Measurements from ENCODE around the gene NR5A1.

DNA sequence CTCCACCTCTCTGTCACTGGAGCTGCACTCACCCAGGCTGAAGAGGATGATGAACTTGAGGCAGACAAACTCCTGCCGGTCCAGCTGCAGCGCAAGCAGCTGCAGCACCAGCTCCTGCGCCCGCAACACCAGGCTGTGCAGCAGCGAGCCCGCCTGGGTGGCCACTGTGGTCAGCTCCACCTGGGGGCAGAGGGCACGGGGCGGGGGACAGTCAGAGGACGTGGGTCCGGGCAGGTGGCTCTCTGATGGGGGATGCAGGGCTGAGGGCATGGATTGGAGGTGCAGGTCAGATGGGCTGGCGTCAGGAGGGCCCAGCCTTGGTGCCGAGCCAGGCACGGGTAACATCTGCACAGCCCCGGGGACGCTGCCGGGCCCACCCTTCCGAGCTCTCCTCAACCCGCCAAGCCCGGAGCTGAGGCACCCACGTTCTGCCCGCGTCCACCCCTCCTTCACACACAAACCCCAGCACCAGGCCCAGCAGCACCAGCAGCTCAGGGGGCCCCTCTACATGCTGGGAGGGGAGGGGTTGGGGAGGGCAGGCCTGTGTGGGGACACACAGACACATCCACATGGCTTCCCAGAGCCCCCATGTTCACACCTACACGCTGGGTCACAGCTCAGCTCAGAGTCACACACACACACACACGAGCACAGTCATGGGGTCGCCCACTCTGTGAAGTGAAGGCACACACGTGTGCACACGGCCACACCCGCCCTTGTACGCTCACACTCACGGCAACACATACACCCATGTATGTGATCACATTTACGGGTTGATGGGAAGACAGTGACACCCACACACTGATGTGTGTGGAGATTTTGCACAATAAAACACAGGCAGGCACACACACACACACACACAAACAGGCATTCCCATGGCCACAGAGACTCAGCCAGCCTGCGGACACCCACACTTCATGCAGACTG lies 15.9 kb downstream of the NR5A1 start:
- no peak for TF ChIP-seq POLR2AphosphoS5 (IDR thresholded peaks at IDR 0.05; ENCODE audit: insufficient read depth in 1 of 2, low read depth in 1 of 2)
- TF ChIP-seq, protein P1, sequence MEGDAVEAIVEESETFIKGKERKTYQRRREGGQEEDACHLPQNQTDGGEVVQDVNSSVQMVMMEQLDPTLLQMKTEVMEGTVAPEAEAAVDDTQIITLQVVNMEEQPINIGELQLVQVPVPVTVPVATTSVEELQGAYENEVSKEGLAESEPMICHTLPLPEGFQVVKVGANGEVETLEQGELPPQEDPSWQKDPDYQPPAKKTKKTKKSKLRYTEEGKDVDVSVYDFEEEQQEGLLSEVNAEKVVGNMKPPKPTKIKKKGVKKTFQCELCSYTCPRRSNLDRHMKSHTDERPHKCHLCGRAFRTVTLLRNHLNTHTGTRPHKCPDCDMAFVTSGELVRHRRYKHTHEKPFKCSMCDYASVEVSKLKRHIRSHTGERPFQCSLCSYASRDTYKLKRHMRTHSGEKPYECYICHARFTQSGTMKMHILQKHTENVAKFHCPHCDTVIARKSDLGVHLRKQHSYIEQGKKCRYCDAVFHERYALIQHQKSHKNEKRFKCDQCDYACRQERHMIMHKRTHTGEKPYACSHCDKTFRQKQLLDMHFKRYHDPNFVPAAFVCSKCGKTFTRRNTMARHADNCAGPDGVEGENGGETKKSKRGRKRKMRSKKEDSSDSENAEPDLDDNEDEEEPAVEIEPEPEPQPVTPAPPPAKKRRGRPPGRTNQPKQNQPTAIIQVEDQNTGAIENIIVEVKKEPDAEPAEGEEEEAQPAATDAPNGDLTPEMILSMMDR (IDR thresholded peaks at IDR 0.05): no peak

Data from vagina (tissue), 2 donors.